Measurements from ENCODE around the gene RASSF4.

Gene RASSF4

DNA sequence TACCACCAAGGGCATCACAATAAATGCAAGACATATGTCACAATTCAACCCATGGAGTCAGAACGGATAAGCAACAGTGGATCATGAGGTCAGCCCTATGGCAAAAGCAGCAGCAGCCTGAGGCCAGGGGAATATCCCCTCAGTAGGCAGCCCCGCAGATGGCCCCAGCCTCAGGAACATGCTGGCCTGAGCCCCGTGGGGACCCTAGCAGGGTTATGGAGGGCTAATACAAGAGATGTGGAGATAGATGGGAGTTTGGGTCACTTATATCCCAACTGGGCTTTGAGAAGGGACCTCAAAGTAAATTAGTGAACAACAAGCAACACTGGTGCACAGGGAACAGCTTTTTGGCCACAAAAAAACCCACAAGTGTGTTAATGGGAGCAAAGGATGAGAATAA lies 39.4 kb upstream of the RASSF4 start:
- no peak for TF ChIP-seq Cebpa-rat (IDR thresholded peaks at IDR 0.05)
- H3K4me1 ChIP-seq = peaks cover 19% of the 10 kb centered on the region
- no peak overlapping the region for H3K4me2 ChIP-seq
- H3K4me3 ChIP-seq = no peak overlapping the region
- no peak overlapping the region for H3K9ac ChIP-seq
- H3K27ac ChIP-seq = no peak overlapping the region
- no peaks in the 10 kb centered on the region for H3K27me3 ChIP-seq
- no peaks in the 10 kb centered on the region for H4K20me1 ChIP-seq
- H3K9me3 ChIP-seq = peaks cover 11% of the 10 kb centered on the region
- H3K36me3 ChIP-seq = no peaks in the 10 kb centered on the region

DNA sequence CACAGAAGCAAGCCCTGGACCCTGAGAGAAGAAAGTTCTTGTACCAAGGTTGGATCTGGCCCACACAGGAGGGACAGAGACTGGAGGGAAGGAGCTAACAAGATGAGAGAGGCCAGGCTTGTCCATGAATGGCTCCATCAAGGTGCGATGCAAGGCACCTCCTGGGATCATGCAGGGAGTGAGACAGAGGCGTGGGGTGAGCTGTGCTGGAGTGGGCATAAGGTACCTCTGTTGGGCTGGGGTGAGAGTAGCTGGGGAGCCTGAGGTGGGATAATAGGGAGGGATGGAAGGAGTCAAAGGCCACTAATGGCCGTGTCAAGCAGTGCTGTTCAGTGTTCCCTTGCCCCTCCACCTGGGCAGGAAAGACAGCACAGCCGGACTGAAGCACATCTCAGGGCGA lies 38.5 kb upstream of the RASSF4 start:
- peaks cover 25% of the 10 kb centered on the region for H3K4me1 ChIP-seq
- no peaks in the 10 kb centered on the region for H3K36me3 ChIP-seq
- H3K4me2 ChIP-seq = no peak overlapping the region
- no peak for TF ChIP-seq Cebpa-rat (IDR thresholded peaks at IDR 0.05)
- no peaks in the 10 kb centered on the region for H4K20me1 ChIP-seq
- H3K9me3 ChIP-seq = peaks cover 11% of the 10 kb centered on the region
- no peak overlapping the region for H3K4me3 ChIP-seq
- no peak overlapping the region for H3K9ac ChIP-seq
- no peaks in the 10 kb centered on the region for H3K27me3 ChIP-seq
- no peak overlapping the region; the same call in 1 of the 2 replicates for H3K27ac ChIP-seq

DNA sequence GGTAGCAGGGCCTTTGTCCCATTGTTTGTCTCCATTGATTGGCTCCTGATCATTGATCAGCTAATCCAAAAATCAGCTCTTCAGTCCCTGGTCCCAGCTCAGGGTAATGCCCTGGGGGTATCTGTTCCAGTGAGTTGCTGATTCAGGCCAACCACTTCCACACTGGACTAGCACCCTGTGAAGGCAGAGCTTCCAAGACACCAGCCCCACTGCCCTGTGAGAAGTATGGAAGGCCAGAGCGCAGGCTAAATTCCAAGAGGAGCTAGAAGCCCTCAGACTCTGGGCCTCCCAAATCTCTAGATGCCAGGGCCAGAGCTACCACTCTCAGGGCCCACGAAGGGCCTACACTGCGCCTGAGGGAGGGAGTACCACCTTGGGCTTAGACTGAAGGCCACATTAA lies 38.1 kb upstream of the RASSF4 start:
- Histone ChIP-seq H4K20me1 (no peaks in the 10 kb centered on the region), H3K27ac (no peak overlapping the region), H3K9ac (no peak overlapping the region), H3K4me3 (no peak overlapping the region), H3K4me2 (no peak overlapping the region), H3K9me3 (peaks cover 11% of the 10 kb centered on the region), H3K4me1 (peaks cover 30% of the 10 kb centered on the region), H3K27me3 (no peaks in the 10 kb centered on the region), H3K36me3 (no peaks in the 10 kb centered on the region)
- no peak for TF ChIP-seq Cebpa-rat (IDR thresholded peaks at IDR 0.05)

DNA sequence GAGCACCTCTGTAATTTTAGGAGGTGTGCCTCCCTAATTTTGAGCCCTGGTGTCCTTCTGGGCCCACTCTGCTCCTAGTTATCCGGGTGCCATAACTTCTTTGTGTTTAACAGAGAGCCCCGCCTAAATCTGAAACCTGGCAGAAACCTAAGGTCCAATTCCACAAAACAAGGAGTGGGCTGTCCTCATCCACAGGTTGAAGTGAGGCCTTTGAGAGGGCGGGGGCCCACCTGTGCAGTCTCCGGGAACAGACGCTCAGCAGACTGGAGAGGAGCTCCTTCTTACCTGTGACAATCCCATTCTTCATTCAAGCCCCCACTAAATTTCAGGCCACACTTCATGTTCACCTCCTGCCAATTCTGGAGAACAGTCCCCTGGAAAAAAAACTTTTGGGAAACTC lies 37.6 kb upstream of the RASSF4 start:
- Histone ChIP-seq H3K9me3 (peaks cover 11% of the 10 kb centered on the region), H3K27ac (no peak overlapping the region), H3K4me3 (no peak overlapping the region), H3K4me2 (no peak overlapping the region), H3K36me3 (no peaks in the 10 kb centered on the region), H3K9ac (no peak overlapping the region), H3K4me1 (peaks cover 35% of the 10 kb centered on the region), H3K27me3 (no peaks in the 10 kb centered on the region), H4K20me1 (no peaks in the 10 kb centered on the region)
- TF ChIP-seq Cebpa-rat (IDR thresholded peaks at IDR 0.05) = no peak

DNA sequence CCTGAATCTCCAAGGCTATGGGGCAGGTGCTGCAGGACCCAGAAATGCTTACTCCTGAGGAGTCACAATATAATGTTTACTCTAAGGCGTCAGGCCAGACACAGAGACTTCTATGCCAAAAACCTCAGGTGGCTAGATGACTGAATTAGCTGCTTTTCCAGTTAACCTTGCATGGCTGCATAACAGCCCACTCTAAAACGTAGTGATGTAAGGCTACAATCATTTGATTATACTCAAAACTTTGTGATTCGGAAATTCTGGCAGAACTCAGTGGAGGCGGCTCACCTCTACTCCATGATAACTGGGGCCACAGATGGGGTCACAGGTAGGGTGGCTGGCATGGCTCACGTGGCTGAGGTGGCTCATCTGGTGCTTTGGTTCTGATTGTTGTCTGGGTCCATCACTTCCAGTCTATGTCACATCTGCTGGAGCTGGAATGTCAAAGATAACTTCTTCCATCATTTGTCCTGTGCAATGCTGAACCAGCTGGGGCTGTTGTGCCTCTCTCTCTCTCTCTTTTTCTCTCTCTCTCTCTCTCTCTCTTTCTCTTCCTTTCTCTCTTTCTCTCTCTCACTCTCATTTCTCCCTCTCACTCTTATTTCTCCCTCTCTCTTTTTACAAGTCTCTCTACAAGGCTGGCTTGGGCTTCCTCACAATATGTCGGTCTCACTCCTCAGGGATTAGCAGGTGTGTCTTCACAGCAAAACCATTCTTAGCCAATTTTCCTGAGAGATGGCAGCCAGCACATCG lies 36.6 kb upstream of the RASSF4 start:
- H3K4me2 ChIP-seq = no peak overlapping the region

DNA sequence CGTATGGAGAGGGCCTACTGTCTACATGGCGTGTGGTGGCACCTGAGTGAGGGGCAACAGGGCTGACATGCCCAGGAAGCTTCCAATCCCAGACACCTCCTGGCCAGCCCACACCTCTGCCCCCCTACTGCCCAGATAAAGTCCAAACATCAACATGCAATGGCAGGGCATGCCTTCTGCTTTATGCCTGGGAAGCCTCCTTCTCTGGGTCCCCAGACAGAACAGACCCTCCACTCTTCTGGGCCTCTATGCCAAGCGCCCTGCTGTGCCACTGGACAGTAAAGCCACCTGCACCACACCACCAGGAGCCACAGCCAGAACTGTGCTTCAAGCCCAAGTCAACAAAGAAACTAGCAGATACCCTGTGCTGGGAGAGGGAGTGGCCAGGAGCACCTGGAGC lies 36.0 kb upstream of the RASSF4 start:
- Histone ChIP-seq H3K9me3 (no peaks in the 10 kb centered on the region), H3K4me3 (no peak overlapping the region)
- no peak for TF ChIP-seq Cebpa-rat (IDR thresholded peaks at IDR 0.05)

More for the DNA sequence above, 36.6 kb upstream of the RASSF4 start:
- no peaks in the 10 kb centered on the region for H3K27me3 ChIP-seq
- H3K4me1 ChIP-seq = peaks cover 40% of the 10 kb centered on the region
- no peaks in the 10 kb centered on the region for H3K36me3 ChIP-seq
- peaks cover 3% of the 10 kb centered on the region for H3K9me3 ChIP-seq
- no peak for TF ChIP-seq Cebpa-rat (IDR thresholded peaks at IDR 0.05)
- H4K20me1 ChIP-seq = no peaks in the 10 kb centered on the region
- H3K4me3 ChIP-seq = no peak overlapping the region
- H3K9ac ChIP-seq = no peak overlapping the region
- H3K27ac ChIP-seq = no peak overlapping the region

DNA sequence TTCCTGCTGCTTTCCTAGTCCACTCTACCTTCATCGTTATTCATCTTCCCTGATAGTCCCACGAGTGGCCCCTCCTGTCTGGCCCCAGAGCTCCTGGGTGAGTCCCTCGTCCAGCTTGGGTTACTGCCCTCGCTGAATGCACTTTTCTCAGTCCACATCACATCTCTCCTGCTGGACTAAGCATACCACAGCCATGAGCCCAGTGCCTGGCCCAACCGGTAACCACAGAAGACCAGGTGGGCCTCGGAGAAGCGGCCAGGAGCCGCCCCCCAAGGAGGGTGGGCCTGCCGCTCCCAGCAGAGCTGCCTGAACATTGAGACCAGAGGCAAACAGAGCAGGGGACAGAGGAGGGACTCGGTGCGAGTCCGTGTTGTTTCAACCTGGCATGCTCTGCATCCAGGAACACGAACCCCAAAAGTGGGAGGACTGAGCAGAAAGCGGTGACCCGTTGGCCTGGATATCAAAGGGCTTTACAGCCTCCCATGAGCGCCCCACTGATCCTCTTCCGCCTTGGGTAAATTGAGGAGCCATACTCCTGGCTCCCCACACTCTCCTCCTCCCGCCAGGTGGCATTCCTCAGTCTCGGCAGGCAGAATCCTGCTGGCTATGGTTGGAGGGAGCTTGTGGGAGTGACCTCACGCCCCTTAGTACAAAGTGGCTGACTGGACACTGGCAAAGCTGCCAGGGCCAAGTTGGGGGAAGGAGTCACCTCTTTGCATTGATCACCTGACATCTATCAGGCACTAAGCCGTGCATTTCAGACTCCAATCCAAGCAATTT lies 35.2 kb upstream of the RASSF4 start:
- Histone ChIP-seq H3K9me3 (no peaks in the 10 kb centered on the region), H3K4me2 (peak overlapping the region; percentile 3; the same call in 1 of the 2 replicates), H3K27ac (peak overlapping the region; percentile 31; the same call in 1 of the 2 replicates), H3K27me3 (no peaks in the 10 kb centered on the region), H3K4me3 (no peak overlapping the region), H3K36me3 (no peaks in the 10 kb centered on the region), H4K20me1 (no peaks in the 10 kb centered on the region), H3K4me1 (peaks cover 40% of the 10 kb centered on the region), H3K9ac (no peak overlapping the region)
- no peak for TF ChIP-seq Cebpa-rat (IDR thresholded peaks at IDR 0.05)

More for the DNA sequence above, 36.0 kb upstream of the RASSF4 start:
- H3K9ac ChIP-seq = no peak overlapping the region
- H3K27ac ChIP-seq = 0 out of 2 replicates have a peak overlapping the region, but pooled peaks have one; percentile 31
- H3K4me2 ChIP-seq = peak overlapping the region; percentile 3; the same call in 1 of the 2 replicates
- peaks cover 40% of the 10 kb centered on the region for H3K4me1 ChIP-seq
- H3K36me3 ChIP-seq = no peaks in the 10 kb centered on the region
- no peaks in the 10 kb centered on the region for H3K27me3 ChIP-seq
- no peaks in the 10 kb centered on the region for H4K20me1 ChIP-seq

DNA sequence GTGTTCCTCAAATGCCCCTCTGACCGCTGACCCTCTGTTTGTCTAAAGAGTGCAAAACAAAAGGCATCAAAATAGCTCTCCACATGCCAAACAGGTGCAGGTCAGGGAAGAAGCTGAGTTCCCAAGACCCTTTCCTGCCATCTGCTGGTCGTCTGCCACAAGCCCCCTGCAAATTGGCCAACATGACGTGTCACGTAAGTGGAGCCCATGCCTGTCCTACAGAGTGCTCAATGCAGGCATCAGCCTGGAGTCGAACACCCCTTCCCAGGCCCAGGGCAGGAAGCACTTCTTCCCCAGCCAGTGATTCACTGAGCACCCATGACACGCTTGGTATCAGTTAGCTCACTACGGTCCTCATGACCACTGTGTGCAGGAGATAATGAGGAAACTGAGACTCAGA lies 34.4 kb upstream of the RASSF4 start:
- no peak overlapping the region for H3K4me3 ChIP-seq
- no peak overlapping the region for H3K27ac ChIP-seq
- no peak overlapping the region for H3K9ac ChIP-seq
- no peaks in the 10 kb centered on the region for H3K27me3 ChIP-seq
- H4K20me1 ChIP-seq = no peaks in the 10 kb centered on the region
- no peaks in the 10 kb centered on the region for H3K9me3 ChIP-seq
- TF ChIP-seq Cebpa-rat (IDR thresholded peaks at IDR 0.05) = no peak
- no peaks in the 10 kb centered on the region for H3K36me3 ChIP-seq
- 0 out of 2 replicates have a peak overlapping the region, but pooled peaks have one; percentile 3 for H3K4me2 ChIP-seq
- H3K4me1 ChIP-seq = peaks cover 40% of the 10 kb centered on the region

DNA sequence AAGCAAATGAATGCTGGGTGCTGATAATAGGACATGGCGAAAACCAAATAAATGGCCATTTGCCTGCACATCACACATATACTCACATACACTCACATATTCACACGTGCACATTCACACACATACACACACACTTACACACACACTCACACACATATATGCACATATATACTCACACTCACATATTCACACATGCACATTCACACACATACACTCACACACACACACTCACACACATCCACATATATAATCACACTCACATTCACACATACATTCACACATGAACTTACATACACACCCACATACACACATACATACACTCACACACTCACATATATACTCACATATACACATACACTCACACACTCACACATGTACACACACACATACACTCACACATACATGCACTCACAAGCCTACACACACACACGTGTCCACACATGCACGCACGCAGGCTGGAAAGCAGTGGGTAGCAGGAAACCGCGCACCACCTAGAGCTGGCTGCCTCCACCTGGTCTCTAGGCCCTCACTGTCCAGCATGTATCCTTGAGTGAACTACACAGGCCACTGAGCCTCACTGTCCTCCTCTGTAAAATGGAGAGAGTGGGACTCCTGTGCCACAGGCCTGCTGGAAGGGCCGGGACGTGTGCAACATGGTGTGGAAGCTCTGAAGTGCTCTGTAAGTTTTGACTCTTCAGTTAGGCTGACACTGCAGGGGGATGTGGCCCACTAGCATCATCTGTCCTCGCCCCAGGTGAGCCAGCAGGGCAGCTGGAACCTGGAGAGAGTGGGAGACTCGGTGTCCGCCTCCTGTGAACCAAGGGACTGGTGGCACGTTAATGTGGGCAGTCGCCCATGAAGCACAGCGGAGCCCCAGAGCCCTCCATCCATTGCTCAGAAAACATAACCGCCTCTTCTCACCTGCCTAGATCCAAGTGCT lies 33.5 kb upstream of the RASSF4 start:
- no peak for TF ChIP-seq Cebpa-rat (IDR thresholded peaks at IDR 0.05)
- Histone ChIP-seq H3K9ac (no peak overlapping the region), H3K4me3 (no peak overlapping the region), H3K4me1 (peaks cover 40% of the 10 kb centered on the region), H4K20me1 (no peaks in the 10 kb centered on the region), H3K9me3 (no peaks in the 10 kb centered on the region), H3K27ac (no peak overlapping the region), H3K36me3 (no peaks in the 10 kb centered on the region), H3K27me3 (no peaks in the 10 kb centered on the region), H3K4me2 (peak overlapping the region; percentile 21; the same call in 1 of the 2 replicates)
